Smooth muscle cell of trachea (primary cell): ENCODE data around the gene MIGA2. TPM values are rescaled to one million over a fixed set of nuclear protein-coding genes. Genes with fewer than 3 reads are reported as not detected.

Experiments used
- total RNA-seq: library from RNA; depleted of rRNA; stranded (reverse); fragments of >200 nt; gene quantifications from 2 replicates; pipeline ENCODE4 v1.2.1, GENCODE V29; 2014

MIGA2 gene
- total RNA-seq = 30.7 and 42.8 TPM in 2 replicates

GRCh38 chr9:129036241-129036922, at the start of gene MIGA2:
Gene MIGA2, plus strand, starts transcription at chr9:129036626. Its CDS starts 3,969 bp downstream, at chr9:129040595.

GRCh38 chr9:129028192-129028966, 8.0 kb upstream of the MIGA2 start, which contains the start of gene SH3GLB2:
Gene SH3GLB2, minus strand, starts transcription at chr9:129028331. Its CDS starts 177 bp downstream, at chr9:129028154.

GRCh38 chr9:129080601-129081387, 44.4 kb downstream of the MIGA2 start, which contains the start of gene DOLPP1:
Gene DOLPP1, plus strand, starts transcription at chr9:129081111. Its CDS starts 21 bp downstream, at chr9:129081132.

DNA sequence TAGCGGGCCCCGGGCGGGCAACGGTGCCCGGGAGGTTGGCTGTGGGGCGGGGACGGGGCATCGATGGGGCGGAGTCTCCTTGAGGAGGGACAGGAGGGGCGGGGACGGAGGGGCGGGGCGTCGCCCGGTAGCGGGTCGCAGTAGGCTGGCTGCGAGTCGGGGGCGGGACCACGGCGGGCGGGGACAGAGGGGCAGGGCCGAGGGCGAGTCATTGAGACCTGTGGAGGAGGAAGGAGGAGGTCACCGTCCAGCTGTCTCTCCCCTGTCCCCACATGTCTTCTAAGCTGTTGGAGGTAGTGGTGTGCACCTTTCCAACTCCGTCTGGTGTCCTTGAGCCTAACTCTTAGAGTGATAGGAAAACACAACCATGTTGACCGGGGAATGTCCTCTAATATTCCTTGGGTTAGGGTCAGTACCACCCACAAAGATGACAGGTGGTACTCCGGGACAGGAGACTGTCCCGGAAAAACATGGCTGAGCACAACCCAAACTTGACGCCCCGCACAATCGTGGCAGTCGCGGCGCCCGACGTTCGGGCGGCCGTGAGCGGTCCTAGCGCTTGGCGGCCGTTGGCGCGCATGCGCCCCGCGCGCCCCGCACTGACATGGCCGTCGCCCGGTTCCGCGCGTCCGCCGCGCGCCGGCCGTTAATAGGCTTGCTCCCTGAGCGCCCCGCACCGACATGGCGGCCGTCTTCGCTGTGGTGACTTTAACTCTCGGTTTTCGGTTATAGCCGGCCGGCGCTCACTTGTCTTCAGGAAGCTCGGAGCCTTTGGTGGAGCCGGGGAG, 74.5 kb downstream of the MIGA2 start, which contains the start of the genes CRAT and PTPA:
Gene CRAT (minus strand): TSS at position 54 of the 788 bp plus-strand sequence. CDS start 284 bp downstream, outside the sequence.
Gene PTPA (plus strand): TSS at position 676 of the 788 bp plus-strand sequence. CDS start 186 bp downstream, outside the sequence.

Other genes starting within 250 kb of the MIGA2 start
- gene TBC1D13, start 249.4 kb upstream of the MIGA2 start, total RNA-seq = 12.7 and 21.8 TPM in 2 replicates
- gene ENDOG, start 218.1 kb upstream of the MIGA2 start, total RNA-seq = 20.4 and 22.0 TPM in 2 replicates
- gene SPOUT1, start 206.8 kb upstream of the MIGA2 start, total RNA-seq = 17.9 and 22.0 TPM in 2 replicates
- gene KYAT1, start 154.7 kb upstream of the MIGA2 start, total RNA-seq = 9.1 and 13.7 TPM in 2 replicates
- gene LRRC8A, start 154.5 kb upstream of the MIGA2 start, total RNA-seq = 29.1 and 44.0 TPM in 2 replicates
- 16.1 and 18.7 TPM in 2 replicates for gene PHYHD1, start 115.6 kb upstream of the MIGA2 start, total RNA-seq
- gene DOLK, start 89.0 kb upstream of the MIGA2 start, total RNA-seq = 28.2 and 40.9 TPM in 2 replicates
- gene NUP188, start 88.9 kb upstream of the MIGA2 start, total RNA-seq = 38.5 and 43.5 TPM in 2 replicates
- 63.9 and 83.7 TPM in 2 replicates for gene SH3GLB2, start 8.3 kb upstream of the MIGA2 start, total RNA-seq
- gene DOLPP1, start 44.5 kb downstream of the MIGA2 start, total RNA-seq = 8.7 and 10.3 TPM in 2 replicates
- gene CRAT, start 74.2 kb downstream of the MIGA2 start, total RNA-seq = 63.4 and 90.5 TPM in 2 replicates
- 130 and 145 TPM in 2 replicates for gene PTPA, start 74.8 kb downstream of the MIGA2 start, total RNA-seq
- 65.6 and 118 TPM in 2 replicates for gene IER5L, start 141.6 kb downstream of the MIGA2 start, total RNA-seq